Keratinocyte (primary cell): ENCODE results near the gene TEX28. TPM values are rescaled to one million over a fixed set of nuclear protein-coding genes. Genes with fewer than 3 reads are reported as not detected.

Experiments used
- DNase-seq: peaks from one replicate; pipeline ENCODE4 v3.0.0-alpha.2; 2011; ENCODE audit warnings: low read depth, missing footprints, low spot score
- FAIRE-seq: peaks from 2 replicates; lab custom pipeline; 2011; peaks lifted over from hg19 to GRCh38; lab: Jason Lieb, UNC
- H2AFZ ChIP-seq: 2 replicates; pipeline ENCODE4 v1.6.0; 2012; ENCODE audit warnings: low read length, control low read depth, inconsistent platforms; ENCODE audit not compliant: control insufficient read depth
- H3K27ac ChIP-seq: 2 replicates; pipeline ENCODE4 v1.5.1; 2011; ENCODE audit warnings: low read length; ENCODE audit not compliant: control insufficient read depth, insufficient read depth
- H3K27me3 ChIP-seq: 3 replicates; pipeline ENCODE4 v1.6.0; 2011; ENCODE audit warnings: low read length; ENCODE audit not compliant: control insufficient read depth, insufficient read depth; ENCODE audit errors: extremely low read depth
- H3K36me3 ChIP-seq, 2 experiments: 2 replicates in 1 of 2; 3 replicates in 1 of 2; pipeline ENCODE4 v1.5.1; 2011; ENCODE audit warnings: low read length in 2 of 2, mild to moderate bottlenecking in 1 of 2; ENCODE audit not compliant: control insufficient read depth in 2 of 2, insufficient read depth in 2 of 2; ENCODE audit errors: extremely low read depth in 1 of 2
- H3K4me1 ChIP-seq: 3 replicates; pipeline ENCODE4 v1.5.1; 2011; ENCODE audit warnings: low read length; ENCODE audit not compliant: control insufficient read depth, insufficient read depth; ENCODE audit errors: extremely low read depth
- H3K4me2 ChIP-seq: 3 replicates; pipeline ENCODE4 v1.6.0; 2011; ENCODE audit warnings: low read depth, low read length; ENCODE audit not compliant: control insufficient read depth, insufficient read depth; ENCODE audit errors: extremely low read depth
- H3K4me3 ChIP-seq, 3 experiments: fragments of 200-600 bp in 1 of 3; sonication (generic) in 1 of 3; 2 replicates in 2 of 3; 3 replicates in 1 of 3; pipeline ENCODE4 v1.5.1; 2011 to 2016; ENCODE audit warnings: low read length in 3 of 3, mild to moderate bottlenecking in 3 of 3, control low read depth in 2 of 3, inconsistent platforms in 1 of 3, low read depth in 1 of 3, mixed read lengths in 1 of 3, mixed run types in 1 of 3, moderate library complexity in 1 of 3; ENCODE audit not compliant: control insufficient read depth in 2 of 3, insufficient read depth in 2 of 3; ENCODE audit errors: extremely low read depth in 1 of 3
- H3K79me2 ChIP-seq: 2 replicates; pipeline ENCODE4 v1.6.0; 2012; ENCODE audit warnings: low read length; ENCODE audit not compliant: control insufficient read depth, insufficient read depth
- H3K9ac ChIP-seq: 3 replicates; pipeline ENCODE4 v1.6.0; 2011; ENCODE audit warnings: low read length; ENCODE audit not compliant: control insufficient read depth, insufficient read depth; ENCODE audit errors: extremely low read depth
- H3K9me1 ChIP-seq: 3 replicates; pipeline ENCODE4 v1.6.0; 2011; ENCODE audit warnings: low read length; ENCODE audit not compliant: control insufficient read depth, insufficient read depth; ENCODE audit errors: extremely low read depth
- H3K9me3 ChIP-seq: 2 replicates; pipeline ENCODE4 v1.5.1; 2012; ENCODE audit warnings: low read depth, low read length; ENCODE audit not compliant: control insufficient read depth
- H4K20me1 ChIP-seq: 3 replicates; pipeline ENCODE4 v1.6.0; 2011; ENCODE audit warnings: low read length; ENCODE audit not compliant: control insufficient read depth, insufficient read depth; ENCODE audit errors: extremely low read depth
- CTCF ChIP-seq, 3 experiments: IDR thresholded peaks in 1 of 3; conservative IDR thresholded peaks in 1 of 3; optimal IDR thresholded peaks in 1 of 3; 2 replicates in 2 of 3; 3 replicates in 1 of 3; pipeline versions ENCODE3 to v1.5.1; 2011; ENCODE audit warnings: low read length in 3 of 3, mild to moderate bottlenecking in 3 of 3, moderate library complexity in 2 of 3, control low read depth in 1 of 3, inconsistent platforms in 1 of 3; ENCODE audit not compliant: insufficient read depth in 2 of 3; ENCODE audit errors: extremely low read depth in 1 of 3
- EZH2 ChIP-seq: IDR thresholded peaks from one replicate; pipeline ENCODE4 v1.6.1; 2012; ENCODE audit warnings: inconsistent platforms, mild to moderate bottlenecking, low read length, moderate library complexity
- dilution Hi-C: fragments of 300-500 bp; cut with MboI; formaldehyde crosslinking; loops from one replicate; pipeline ENCODE4 v1.7.0; 2020; ENCODE audit warnings: low sequenced_read_pairs; ENCODE audit not compliant: extremely low pct_ligation_motif_present
- polyA plus RNA-seq, 5 experiments: library from polyadenylated mRNA; depleted of rRNA in 3 of 5; stranded (reverse) in 3 of 5; stranded (forward) in 1 of 5; unstranded in 1 of 5; fragments of >200 nt; gene quantifications; 1 replicate in 1 of 5; 2 replicates in 3 of 5; 3 replicates in 1 of 5; pipeline versions ENCODE4 v1.2.1 to v1.2.3, GENCODE V29; 2011 to 2012; ENCODE audit warnings: missing spikeins in 2 of 5, low read depth in 1 of 5, low replicate concordance in 1 of 5

Gene TEX28
- polyA plus RNA-seq, 1 donor (not counting 4 experiments of a cell fraction or from before 2014, with no cell fraction given) = not detected

GRCh38 chrX:154333837-154334271 is 38.9 kb upstream of the TEX28 start:
- dilution Hi-C loops = no loop called here
- Histone ChIP-seq H3K79me2 (no peaks in the 10 kb centered on the region), H2AFZ (no peak overlapping the region), H3K4me1 (no peaks in the 10 kb centered on the region), H3K9ac (no peak overlapping the region), H3K27me3 (no peaks in the 10 kb centered on the region), H3K27ac (no peak overlapping the region), H3K9me3 (no peaks in the 10 kb centered on the region), H3K4me2 (no peak overlapping the region), H3K9me1 (no peaks in the 10 kb centered on the region), H3K4me3 (no peak overlapping the region), H3K36me3 (no peaks in the 10 kb centered on the region), H4K20me1 (no peaks in the 10 kb centered on the region)
- TF ChIP-seq CTCF (optimal IDR thresholded peaks at IDR 0.05 in 1 of 3, IDR thresholded peaks at IDR 0.05 in 1 of 3, conservative IDR thresholded peaks at IDR 0.05 in 1 of 3; ENCODE audit: extremely low read depth in 1 of 3, insufficient read depth in 2 of 3, low read length in 3 of 3) (no peak), EZH2 (no peak)
- FAIRE-seq (no peak), DNase-seq (no peak)

- no peak overlapping the region for H3K27ac ChIP-seq
- DNase-seq (no peak), FAIRE-seq (no peak)
- no peaks in the 10 kb centered on the region for H4K20me1 ChIP-seq
- no peaks in the 10 kb centered on the region for H3K79me2 ChIP-seq
- no peak overlapping the region for H2AFZ ChIP-seq
- H3K9ac ChIP-seq = no peak overlapping the region
- H3K36me3 ChIP-seq = no peaks in the 10 kb centered on the region
- dilution Hi-C loops = no loop called here
- TF ChIP-seq CTCF (optimal IDR thresholded peaks at IDR 0.05 in 1 of 3, IDR thresholded peaks at IDR 0.05 in 1 of 3, conservative IDR thresholded peaks at IDR 0.05 in 1 of 3; ENCODE audit: extremely low read depth in 1 of 3, insufficient read depth in 2 of 3, low read length in 3 of 3) = no peak
- TF ChIP-seq EZH2 = no peak
- H3K27me3 ChIP-seq = no peaks in the 10 kb centered on the region
- H3K4me1 ChIP-seq = no peaks in the 10 kb centered on the region
- no peak overlapping the region for H3K4me3 ChIP-seq
- H3K9me3 ChIP-seq = no peaks in the 10 kb centered on the region
- H3K4me2 ChIP-seq = no peak overlapping the region
- H3K9me1 ChIP-seq = no peaks in the 10 kb centered on the region
Measured at GRCh38 chrX:154333116-154333515, 38.2 kb upstream of the TEX28 start.
